ENCODE measurements around the gene SPOCK1.

DNA sequence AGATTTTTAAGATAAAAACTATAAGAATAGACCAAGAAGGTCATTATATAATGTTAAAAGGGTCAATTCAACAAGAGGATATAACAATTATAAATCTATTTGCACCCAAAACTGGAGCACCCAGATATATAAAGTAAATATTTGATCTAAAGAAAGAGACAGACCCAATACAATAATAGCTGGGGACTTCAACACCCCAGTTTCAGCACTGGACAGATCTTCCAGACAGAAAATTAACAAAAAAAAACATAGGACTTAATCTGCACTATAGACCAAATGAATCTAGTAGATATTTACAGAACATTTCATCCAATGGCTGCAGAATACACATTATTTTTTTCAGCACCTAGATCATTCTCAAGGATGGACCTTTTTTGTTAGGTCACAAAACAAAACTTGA lies 331.9 kb downstream of the SPOCK1 start:
- TF ChIP-seq KDM1A (IDR thresholded peaks at IDR 0.05; ENCODE audit: low read depth), result no peak
- TF ChIP-seq, protein P1, sequence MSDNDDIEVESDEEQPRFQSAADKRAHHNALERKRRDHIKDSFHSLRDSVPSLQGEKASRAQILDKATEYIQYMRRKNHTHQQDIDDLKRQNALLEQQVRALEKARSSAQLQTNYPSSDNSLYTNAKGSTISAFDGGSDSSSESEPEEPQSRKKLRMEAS (IDR thresholded peaks at IDR 0.05), result no peak
- TF ChIP-seq, protein P2, sequence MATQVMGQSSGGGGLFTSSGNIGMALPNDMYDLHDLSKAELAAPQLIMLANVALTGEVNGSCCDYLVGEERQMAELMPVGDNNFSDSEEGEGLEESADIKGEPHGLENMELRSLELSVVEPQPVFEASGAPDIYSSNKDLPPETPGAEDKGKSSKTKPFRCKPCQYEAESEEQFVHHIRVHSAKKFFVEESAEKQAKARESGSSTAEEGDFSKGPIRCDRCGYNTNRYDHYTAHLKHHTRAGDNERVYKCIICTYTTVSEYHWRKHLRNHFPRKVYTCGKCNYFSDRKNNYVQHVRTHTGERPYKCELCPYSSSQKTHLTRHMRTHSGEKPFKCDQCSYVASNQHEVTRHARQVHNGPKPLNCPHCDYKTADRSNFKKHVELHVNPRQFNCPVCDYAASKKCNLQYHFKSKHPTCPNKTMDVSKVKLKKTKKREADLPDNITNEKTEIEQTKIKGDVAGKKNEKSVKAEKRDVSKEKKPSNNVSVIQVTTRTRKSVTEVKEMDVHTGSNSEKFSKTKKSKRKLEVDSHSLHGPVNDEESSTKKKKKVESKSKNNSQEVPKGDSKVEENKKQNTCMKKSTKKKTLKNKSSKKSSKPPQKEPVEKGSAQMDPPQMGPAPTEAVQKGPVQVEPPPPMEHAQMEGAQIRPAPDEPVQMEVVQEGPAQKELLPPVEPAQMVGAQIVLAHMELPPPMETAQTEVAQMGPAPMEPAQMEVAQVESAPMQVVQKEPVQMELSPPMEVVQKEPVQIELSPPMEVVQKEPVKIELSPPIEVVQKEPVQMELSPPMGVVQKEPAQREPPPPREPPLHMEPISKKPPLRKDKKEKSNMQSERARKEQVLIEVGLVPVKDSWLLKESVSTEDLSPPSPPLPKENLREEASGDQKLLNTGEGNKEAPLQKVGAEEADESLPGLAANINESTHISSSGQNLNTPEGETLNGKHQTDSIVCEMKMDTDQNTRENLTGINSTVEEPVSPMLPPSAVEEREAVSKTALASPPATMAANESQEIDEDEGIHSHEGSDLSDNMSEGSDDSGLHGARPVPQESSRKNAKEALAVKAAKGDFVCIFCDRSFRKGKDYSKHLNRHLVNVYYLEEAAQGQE (IDR thresholded peaks at IDR 0.05), result peak; percentile 74
- no peak for TF ChIP-seq PHF8 (IDR thresholded peaks at IDR 0.05; ENCODE audit: borderline replicate concordance, low read depth)
- TF ChIP-seq FOSL2 (IDR thresholded peaks at IDR 0.05), result no peak
- TF ChIP-seq FOSL2 (CRISPR knock-in tag; IDR thresholded peaks at IDR 0.05), result no peak
- no peak for TF ChIP-seq POLR2A (IDR thresholded peaks at IDR 0.05; ENCODE audit: low read length)
- TF ChIP-seq, protein P3, sequence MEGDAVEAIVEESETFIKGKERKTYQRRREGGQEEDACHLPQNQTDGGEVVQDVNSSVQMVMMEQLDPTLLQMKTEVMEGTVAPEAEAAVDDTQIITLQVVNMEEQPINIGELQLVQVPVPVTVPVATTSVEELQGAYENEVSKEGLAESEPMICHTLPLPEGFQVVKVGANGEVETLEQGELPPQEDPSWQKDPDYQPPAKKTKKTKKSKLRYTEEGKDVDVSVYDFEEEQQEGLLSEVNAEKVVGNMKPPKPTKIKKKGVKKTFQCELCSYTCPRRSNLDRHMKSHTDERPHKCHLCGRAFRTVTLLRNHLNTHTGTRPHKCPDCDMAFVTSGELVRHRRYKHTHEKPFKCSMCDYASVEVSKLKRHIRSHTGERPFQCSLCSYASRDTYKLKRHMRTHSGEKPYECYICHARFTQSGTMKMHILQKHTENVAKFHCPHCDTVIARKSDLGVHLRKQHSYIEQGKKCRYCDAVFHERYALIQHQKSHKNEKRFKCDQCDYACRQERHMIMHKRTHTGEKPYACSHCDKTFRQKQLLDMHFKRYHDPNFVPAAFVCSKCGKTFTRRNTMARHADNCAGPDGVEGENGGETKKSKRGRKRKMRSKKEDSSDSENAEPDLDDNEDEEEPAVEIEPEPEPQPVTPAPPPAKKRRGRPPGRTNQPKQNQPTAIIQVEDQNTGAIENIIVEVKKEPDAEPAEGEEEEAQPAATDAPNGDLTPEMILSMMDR (IDR thresholded peaks at IDR 0.05), result no peak
- TF ChIP-seq SMC3 (IDR thresholded peaks at IDR 0.05), result no peak
- TF ChIP-seq CHD4 (IDR thresholded peaks at IDR 0.05; ENCODE audit: borderline replicate concordance), result no peak
- TF ChIP-seq ZNF302 (CRISPR knock-in tag; IDR thresholded peaks at IDR 0.05), result no peak
- no peak for TF ChIP-seq MYC (IDR thresholded peaks at IDR 0.05; ENCODE audit: borderline replicate concordance, low read length)
- TF ChIP-seq RAD21 (conservative IDR thresholded peaks at IDR 0.05 in 1 of 2, IDR thresholded peaks at IDR 0.05 in 1 of 2), result no peak
